HUES6 (cell line): ENCODE data around the gene PLA2G5.

Experiments
- H3K27ac ChIP-seq: 2 replicates; pipeline ENCODE4 v1.7.0; 2013; ENCODE audit warnings: low read depth, mild to moderate bottlenecking, low read length, inconsistent platforms
- H3K27me3 ChIP-seq: 2 replicates; pipeline ENCODE4 v1.6.1; 2013; ENCODE audit warnings: low read length; ENCODE audit not compliant: control insufficient read depth, insufficient read depth
- H3K36me3 ChIP-seq: 2 replicates; pipeline ENCODE4 v1.6.1; 2013; ENCODE audit warnings: low read length; ENCODE audit not compliant: control insufficient read depth, insufficient read depth
- H3K4me1 ChIP-seq: 2 replicates; pipeline ENCODE4 v1.6.1; 2013; ENCODE audit warnings: low read length; ENCODE audit not compliant: control insufficient read depth, insufficient read depth
- H3K4me3 ChIP-seq: 2 replicates; pipeline ENCODE4 v1.5.1; 2013; ENCODE audit warnings: low read depth, low read length
- H3K9ac ChIP-seq: one replicate; pipeline ENCODE4 v1.6.1; 2013; ENCODE audit warnings: mild to moderate bottlenecking, low read length
- H3K9me3 ChIP-seq: 2 replicates; pipeline ENCODE4 v1.6.1; 2013; ENCODE audit warnings: low read depth, low read length; ENCODE audit not compliant: control insufficient read depth, insufficient read depth

The PLA2G5 gene

DNA sequence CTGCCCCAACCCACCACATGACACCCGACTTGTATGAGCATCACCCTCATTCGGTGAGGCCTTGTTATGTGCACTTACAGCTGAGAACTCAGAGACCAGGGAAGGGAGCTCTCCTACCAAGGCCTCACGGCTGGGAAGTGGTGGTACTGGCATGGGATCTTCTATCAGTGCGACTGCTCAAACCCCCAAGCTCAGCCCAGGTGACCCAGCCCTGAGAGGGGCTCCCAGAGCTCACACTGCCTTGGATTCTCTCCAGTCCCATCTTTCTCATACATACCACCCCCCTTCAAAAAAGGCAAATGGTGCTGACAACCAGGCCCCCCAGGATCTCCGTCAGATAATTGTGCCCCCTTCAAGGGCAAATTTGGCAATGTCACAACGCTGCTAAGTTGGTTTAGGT lies 68.4 kb downstream of the PLA2G5 start:
- Histone ChIP-seq H3K9ac (no peak overlapping the region), H3K36me3 (no peaks in the 10 kb centered on the region), H3K27ac (no peak overlapping the region), H3K4me3 (no peak overlapping the region), H3K9me3 (peaks cover 5% of the 10 kb centered on the region; the same call in 1 of the 2 replicates), H3K27me3 (no peaks in the 10 kb centered on the region), H3K4me1 (no peaks in the 10 kb centered on the region)

GRCh38 chr1:20138961-20139550 lies 69.1 kb downstream of the PLA2G5 start, which contains the start of gene PLA2G2F:
TSS of gene PLA2G2F (plus strand) at chr1:20139323. CDS start at chr1:20139428, 105 bp downstream.
- Histone ChIP-seq H3K9me3 (peaks cover 5% of the 10 kb centered on the region; the same call in 1 of the 2 replicates), H3K27ac (no peak within 1 kb of the TSS)

GRCh38 chr1:20139776-20140612 lies 70.0 kb downstream of the PLA2G5 start:
- no peak overlapping the region for H3K9ac ChIP-seq
- no peak overlapping the region for H3K4me3 ChIP-seq
- H3K4me1 ChIP-seq, result no peaks in the 10 kb centered on the region
- no peaks in the 10 kb centered on the region for H3K36me3 ChIP-seq
- no peaks in the 10 kb centered on the region for H3K27me3 ChIP-seq
- no peak overlapping the region for H3K27ac ChIP-seq
- H3K9me3 ChIP-seq, result peaks cover 5% of the 10 kb centered on the region; the same call in 1 of the 2 replicates

More at GRCh38 chr1:20138961-20139550, 69.1 kb downstream of the PLA2G5 start, which contains the start of gene PLA2G2F:
- Histone ChIP-seq H3K4me1 (no peaks in the 10 kb centered on the region), H3K4me3 (no peak within 1 kb of the TSS), H3K27me3 (no peaks in the 10 kb centered on the region), H3K36me3 (no peaks in the 10 kb centered on the region), H3K9ac (no peak within 1 kb of the TSS)

- Histone ChIP-seq H3K4me3 (no peak overlapping the region), H3K4me1 (no peaks in the 10 kb centered on the region), H3K27ac (no peak overlapping the region), H3K27me3 (no peaks in the 10 kb centered on the region), H3K9ac (no peak overlapping the region), H3K9me3 (peaks cover 5% of the 10 kb centered on the region; the same call in 1 of the 2 replicates), H3K36me3 (no peaks in the 10 kb centered on the region)
These were observed 71.0 kb downstream of the PLA2G5 start for GRCh38 chr1:20141001-20141400.

GRCh38 chr1:20141466-20141865 lies 71.5 kb downstream of the PLA2G5 start:
- H3K9ac ChIP-seq, result no peak overlapping the region
- peaks cover 5% of the 10 kb centered on the region; the same call in 1 of the 2 replicates for H3K9me3 ChIP-seq
- H3K4me1 ChIP-seq, result no peaks in the 10 kb centered on the region
- no peak overlapping the region for H3K4me3 ChIP-seq
- H3K27me3 ChIP-seq, result no peaks in the 10 kb centered on the region
- no peak overlapping the region for H3K27ac ChIP-seq
- no peaks in the 10 kb centered on the region for H3K36me3 ChIP-seq
